Caco-2 (cell line): Measurements from ENCODE around the gene REC114. TPM values are rescaled to one million over a fixed set of nuclear protein-coding genes. Genes with fewer than 3 reads are reported as not detected.

Experiments used
- BruUV-seq: library from RNA; stranded (reverse); fragments of 400-500 nt; replicated peaks from 2 replicates; lab custom pipeline; 2021; lab: Mats Ljungman, UMichigan
- CTCF ChIA-PET: fragments of 300-600 bp; sonication (Branson Sonifier 250); formaldehyde crosslinking; loops from one replicate; lab custom pipeline; 2022; ENCODE audit warnings: antibody characterized with exemption; lab: Charles Lee
- POLR2A ChIA-PET: fragments of 300-600 bp; sonication (Branson Sonifier 250); formaldehyde crosslinking; loops from one replicate; lab custom pipeline; 2022; ENCODE audit warnings: antibody characterized with exemption; lab: Charles Lee
- DNase-seq, 2 experiments: peaks; one replicate each; pipeline versions ENCODE4 v3.0.0 to v3.0.0-alpha.2; 2020 to 2022
- H3K27me3 ChIP-seq: replicated peaks from 2 replicates; pipeline ENCODE4 v1.6.0; 2011; ENCODE audit warnings: low read length; ENCODE audit not compliant: control insufficient read depth, insufficient read depth
- H3K36me3 ChIP-seq: 2 replicates; pipeline ENCODE4 v1.5.1; 2011; ENCODE audit warnings: low read length; ENCODE audit not compliant: control insufficient read depth, insufficient read depth
- H3K4me1 ChIP-seq: fragments of 250-450 bp; sonication (Bioruptor Pico); 2 replicates; pipeline ENCODE4 v1.5.1; 2020; ENCODE audit warnings: mild to moderate bottlenecking
- H3K4me3 ChIP-seq: 2 replicates; pipeline ENCODE4 v1.5.1; 2011; ENCODE audit warnings: low read depth, mild to moderate bottlenecking, control low read depth, low read length
- H3K9me3 ChIP-seq: fragments of 250-450 bp; sonication (Bioruptor Pico); 2 replicates; pipeline ENCODE4 v1.5.1; 2020; ENCODE audit warnings: mild to moderate bottlenecking, moderate library complexity
- H3K27ac Mint-ChIP-seq: one replicate; pipeline ENCODE4 v1.8.0; 2022; ENCODE audit warnings: mixed read lengths; ENCODE audit not compliant: unreplicated experiment
- H3K27me3 Mint-ChIP-seq: one replicate; pipeline ENCODE4 v1.8.0; 2022; ENCODE audit warnings: mixed read lengths; ENCODE audit not compliant: insufficient read depth, unreplicated experiment
- H3K36me3 Mint-ChIP-seq: one replicate; pipeline ENCODE4 v1.8.0; 2022; ENCODE audit warnings: mild to moderate bottlenecking, mixed read lengths; ENCODE audit not compliant: insufficient read depth, unreplicated experiment
- H3K4me1 Mint-ChIP-seq: one replicate; pipeline ENCODE4 v1.8.0; 2022; ENCODE audit warnings: low read depth, mixed read lengths; ENCODE audit not compliant: unreplicated experiment
- H3K4me3 Mint-ChIP-seq: one replicate; pipeline ENCODE4 v1.8.0; 2022; ENCODE audit warnings: mild to moderate bottlenecking, moderate library complexity, mixed read lengths; ENCODE audit not compliant: unreplicated experiment
- H3K9me3 Mint-ChIP-seq: one replicate; pipeline ENCODE4 v1.8.0; 2022; ENCODE audit warnings: mixed read lengths; ENCODE audit not compliant: unreplicated experiment
- intact Hi-C: fragments of 100-400 bp; cut with micrococcal nuclease; formaldehyde crosslinking; loops from one replicate; pipeline ENCODE4 v1.10.0; 2022; ENCODE audit not compliant: unreplicated experiment
- total RNA-seq: library from RNA; stranded (reverse); gene quantifications from 2 replicates; pipeline ENCODE4 v1.2.3, GENCODE V29; 2022
- TF ChIP-seq, protein P1 (sequence below), 2 experiments: fragments of 200-600 bp in 1 of 2; IDR thresholded peaks; 1 replicate in 1 of 2; 2 replicates in 1 of 2; pipeline versions ENCODE4 v1.5.1 to v1.8.0; 2011 to 2022; ENCODE audit warnings: antibody characterized with exemption in 1 of 2, control low read depth in 1 of 2, inconsistent platforms in 1 of 2, low read depth in 1 of 2, low read length in 1 of 2, mild to moderate bottlenecking in 1 of 2, moderate library complexity in 1 of 2; ENCODE audit not compliant: insufficient read depth in 1 of 2, severe bottlenecking in 1 of 2, unreplicated experiment in 1 of 2

Gene REC114
- total RNA-seq, 1 experiment from 2014 or later = not detected

DNA sequence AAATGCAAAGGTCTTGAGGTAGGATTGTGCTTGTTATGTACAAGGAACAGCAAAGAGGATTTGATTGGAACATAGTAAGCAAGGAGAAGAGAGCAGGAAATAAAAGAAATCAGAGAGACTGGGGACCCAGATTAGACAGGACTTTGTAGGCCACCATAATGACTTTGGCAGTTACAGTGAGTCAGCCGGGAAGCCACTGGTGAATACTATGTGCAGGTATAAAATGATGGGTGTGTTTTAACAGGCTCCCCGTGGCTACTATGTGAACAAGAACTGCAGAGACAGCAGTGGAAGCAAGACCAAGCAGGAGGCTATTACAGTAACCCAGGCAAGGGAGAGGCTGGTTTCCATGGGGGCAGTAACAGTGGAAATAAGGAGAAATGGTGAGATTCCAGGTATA is 135.1 kb downstream of the REC114 start:
- peaks cover 32% of the 10 kb centered on the region for H3K36me3 Mint-ChIP-seq
- intact Hi-C loops = no loop called here
- peaks cover 4% of the 10 kb centered on the region for H3K36me3 ChIP-seq
- H3K27me3 ChIP-seq = no peaks in the 10 kb centered on the region
- TF ChIP-seq, protein P1, sequence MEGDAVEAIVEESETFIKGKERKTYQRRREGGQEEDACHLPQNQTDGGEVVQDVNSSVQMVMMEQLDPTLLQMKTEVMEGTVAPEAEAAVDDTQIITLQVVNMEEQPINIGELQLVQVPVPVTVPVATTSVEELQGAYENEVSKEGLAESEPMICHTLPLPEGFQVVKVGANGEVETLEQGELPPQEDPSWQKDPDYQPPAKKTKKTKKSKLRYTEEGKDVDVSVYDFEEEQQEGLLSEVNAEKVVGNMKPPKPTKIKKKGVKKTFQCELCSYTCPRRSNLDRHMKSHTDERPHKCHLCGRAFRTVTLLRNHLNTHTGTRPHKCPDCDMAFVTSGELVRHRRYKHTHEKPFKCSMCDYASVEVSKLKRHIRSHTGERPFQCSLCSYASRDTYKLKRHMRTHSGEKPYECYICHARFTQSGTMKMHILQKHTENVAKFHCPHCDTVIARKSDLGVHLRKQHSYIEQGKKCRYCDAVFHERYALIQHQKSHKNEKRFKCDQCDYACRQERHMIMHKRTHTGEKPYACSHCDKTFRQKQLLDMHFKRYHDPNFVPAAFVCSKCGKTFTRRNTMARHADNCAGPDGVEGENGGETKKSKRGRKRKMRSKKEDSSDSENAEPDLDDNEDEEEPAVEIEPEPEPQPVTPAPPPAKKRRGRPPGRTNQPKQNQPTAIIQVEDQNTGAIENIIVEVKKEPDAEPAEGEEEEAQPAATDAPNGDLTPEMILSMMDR (IDR thresholded peaks at IDR 0.05; ENCODE audit: insufficient read depth in 1 of 2, low read depth in 1 of 2, low read length in 1 of 2, severe bottlenecking in 1 of 2, unreplicated experiment in 1 of 2) = no peak
- H3K4me3 ChIP-seq = no peak overlapping the region
- no peak overlapping the region for H3K27ac Mint-ChIP-seq
- ChIA-PET POLR2A (no interaction called here), CTCF (no interaction called here)
- no peaks in the 10 kb centered on the region for H3K27me3 Mint-ChIP-seq
- H3K9me3 ChIP-seq = no peaks in the 10 kb centered on the region
- no peaks in the 10 kb centered on the region for H3K9me3 Mint-ChIP-seq
- peaks cover 10% of the 10 kb centered on the region for H3K4me1 Mint-ChIP-seq
- no peak for DNase-seq
- H3K4me1 ChIP-seq = peaks cover 12% of the 10 kb centered on the region
- no TSS peak for BruUV-seq
- H3K4me3 Mint-ChIP-seq = no peak overlapping the region

DNA sequence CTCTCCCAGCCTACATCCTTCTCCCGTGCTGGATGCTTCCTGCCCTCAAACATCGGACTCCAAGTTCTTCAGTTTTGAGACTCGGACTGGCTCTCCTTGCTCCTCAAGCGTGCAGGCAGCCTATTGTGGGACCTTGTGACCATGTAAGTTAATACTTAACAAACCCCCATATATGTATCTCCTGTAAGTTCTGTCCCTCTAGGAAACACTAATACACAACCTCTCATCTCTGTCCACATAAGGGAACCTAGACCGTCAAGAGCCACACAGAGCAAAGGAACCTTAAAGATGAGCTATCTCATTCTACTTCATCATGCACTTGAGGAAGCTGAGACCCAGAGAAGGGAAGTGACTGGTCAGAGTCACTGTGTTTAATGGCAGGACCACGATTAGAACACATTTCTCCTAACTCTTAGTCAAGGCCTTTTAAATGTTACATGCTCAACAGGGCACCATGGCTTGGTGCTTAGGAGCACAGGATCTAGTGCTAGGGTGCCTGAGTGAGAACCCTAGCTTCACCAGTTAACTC is 140.0 kb downstream of the REC114 start:
- no peak overlapping the region for H3K4me3 Mint-ChIP-seq
- CTCF ChIA-PET = no interaction called here
- intact Hi-C loops = no loop called here

DNA sequence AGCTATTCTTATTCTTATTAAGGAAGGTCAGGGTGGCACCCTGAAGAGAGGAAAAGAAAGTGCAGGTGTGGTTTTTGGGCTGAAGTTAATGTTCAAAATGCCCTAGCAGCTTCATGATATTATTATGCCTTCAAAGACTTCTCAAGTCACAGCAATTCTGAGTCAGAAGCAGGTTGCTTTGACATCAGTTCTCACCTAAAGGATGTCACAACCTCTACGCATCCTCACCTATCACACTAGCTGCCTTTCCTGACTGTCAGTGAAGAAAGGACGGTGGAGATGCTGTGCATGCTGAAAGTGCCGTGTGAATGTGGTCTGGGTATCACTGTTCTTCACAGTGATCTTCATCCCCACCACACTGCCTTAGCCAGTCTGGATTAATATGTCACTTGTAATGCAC is 140.6 kb downstream of the REC114 start:
- Mint-ChIP-seq H3K27me3 (no peaks in the 10 kb centered on the region), H3K9me3 (no peaks in the 10 kb centered on the region), H3K4me1 (peaks cover 2% of the 10 kb centered on the region), H3K27ac (no peak overlapping the region), H3K36me3 (peaks cover 46% of the 10 kb centered on the region), H3K4me3 (no peak overlapping the region)
- ChIA-PET CTCF (no interaction called here), POLR2A (no interaction called here)
- DNase-seq = no peak
- TF ChIP-seq, protein P1 (IDR thresholded peaks at IDR 0.05; ENCODE audit: insufficient read depth in 1 of 2, low read depth in 1 of 2, low read length in 1 of 2, severe bottlenecking in 1 of 2, unreplicated experiment in 1 of 2) = no peak
- H3K27me3 ChIP-seq = no peaks in the 10 kb centered on the region
- no peaks in the 10 kb centered on the region for H3K9me3 ChIP-seq
- peaks cover 1% of the 10 kb centered on the region; the same call in 1 of the 2 replicates for H3K36me3 ChIP-seq
- no peaks in the 10 kb centered on the region for H3K4me1 ChIP-seq
- H3K4me3 ChIP-seq = no peak overlapping the region
- intact Hi-C loops = no loop called here
- no TSS peak for BruUV-seq

More for the DNA sequence above, 140.0 kb downstream of the REC114 start:
- Mint-ChIP-seq H3K27me3 (no peaks in the 10 kb centered on the region), H3K36me3 (peaks cover 49% of the 10 kb centered on the region), H3K9me3 (no peaks in the 10 kb centered on the region), H3K4me1 (no peaks in the 10 kb centered on the region), H3K27ac (no peak overlapping the region)
- TF ChIP-seq, protein P1 (IDR thresholded peaks at IDR 0.05; ENCODE audit: insufficient read depth in 1 of 2, low read depth in 1 of 2, low read length in 1 of 2, severe bottlenecking in 1 of 2, unreplicated experiment in 1 of 2) = no peak
- Histone ChIP-seq H3K27me3 (no peaks in the 10 kb centered on the region), H3K36me3 (peaks cover 1% of the 10 kb centered on the region; the same call in 1 of the 2 replicates), H3K4me3 (no peak overlapping the region), H3K9me3 (no peaks in the 10 kb centered on the region), H3K4me1 (no peaks in the 10 kb centered on the region)
- POLR2A ChIA-PET = no interaction called here
- no TSS peak for BruUV-seq
- no peak for DNase-seq
